GM21515 (cell line): Measurements from ENCODE around the gene OR4D10.

ENCODE experiments used
- ATAC-seq: cut with Tn5 transposase; IDR thresholded peaks from one replicate; pipeline ENCODE4 v1.9.1; 2021; ENCODE audit not compliant: unreplicated experiment

OR4D10 gene

DNA sequence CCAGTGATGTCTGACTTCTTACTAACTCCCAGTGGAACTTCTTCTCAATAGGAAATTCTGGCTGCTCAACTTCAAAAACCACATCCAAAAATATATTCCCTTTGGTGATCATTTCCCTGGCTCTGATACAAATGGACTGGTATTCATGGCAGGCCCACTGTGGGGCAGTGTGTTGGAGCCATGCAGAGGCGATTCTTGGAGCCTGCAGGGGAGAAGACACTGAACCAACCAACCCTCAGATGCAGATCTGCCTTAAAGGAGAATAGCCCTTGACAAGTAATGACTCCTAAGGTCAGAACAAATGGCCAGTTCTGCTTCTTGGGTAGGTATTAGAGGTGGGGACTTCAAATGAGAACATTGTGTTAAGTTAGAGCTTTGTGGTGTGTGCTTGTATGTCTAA is 50.4 kb downstream of the OR4D10 start:
- no peak for ATAC-seq

- no peak for ATAC-seq
Observed at GRCh38 chr11:59528711-59529110, 55.6 kb downstream of the OR4D10 start.
